Measurements from ENCODE around the gene GPATCH3. TPM values are rescaled to one million over a fixed set of nuclear protein-coding genes. Genes with fewer than 3 reads are reported as not detected.

GPATCH3 gene
- total RNA-seq, 1 experiment from 2014 or later = 20.6 TPM

- Histone ChIP-seq H3K36me3 (ENCODE audit: control insufficient read depth, insufficient read depth, low read length) (no peaks in the 10 kb centered on the region; the same call in 1 of the 2 replicates), H3K4me1 (peaks cover 11% of the 10 kb centered on the region; the same call in 1 of the 2 replicates), H3K4me3 (ENCODE audit: low read depth, low read length) (no peak overlapping the region), H3K27me3 (replicated peaks; ENCODE audit: control insufficient read depth, insufficient read depth, low read length) (no peaks in the 10 kb centered on the region), H3K9me3 (no peaks in the 10 kb centered on the region)
- BruUV-seq (replicated peaks) = no TSS peak
- Mint-ChIP-seq H3K36me3 (ENCODE audit: insufficient read depth, unreplicated experiment) (no peaks in the 10 kb centered on the region), H3K9me3 (ENCODE audit: unreplicated experiment) (no peaks in the 10 kb centered on the region), H3K4me3 (ENCODE audit: unreplicated experiment) (no peak overlapping the region), H3K27ac (ENCODE audit: unreplicated experiment) (no peak overlapping the region), H3K27me3 (ENCODE audit: insufficient read depth, unreplicated experiment) (no peaks in the 10 kb centered on the region), H3K4me1 (ENCODE audit: low read depth, unreplicated experiment) (peaks cover 15% of the 10 kb centered on the region)
- TF ChIP-seq, protein P1, sequence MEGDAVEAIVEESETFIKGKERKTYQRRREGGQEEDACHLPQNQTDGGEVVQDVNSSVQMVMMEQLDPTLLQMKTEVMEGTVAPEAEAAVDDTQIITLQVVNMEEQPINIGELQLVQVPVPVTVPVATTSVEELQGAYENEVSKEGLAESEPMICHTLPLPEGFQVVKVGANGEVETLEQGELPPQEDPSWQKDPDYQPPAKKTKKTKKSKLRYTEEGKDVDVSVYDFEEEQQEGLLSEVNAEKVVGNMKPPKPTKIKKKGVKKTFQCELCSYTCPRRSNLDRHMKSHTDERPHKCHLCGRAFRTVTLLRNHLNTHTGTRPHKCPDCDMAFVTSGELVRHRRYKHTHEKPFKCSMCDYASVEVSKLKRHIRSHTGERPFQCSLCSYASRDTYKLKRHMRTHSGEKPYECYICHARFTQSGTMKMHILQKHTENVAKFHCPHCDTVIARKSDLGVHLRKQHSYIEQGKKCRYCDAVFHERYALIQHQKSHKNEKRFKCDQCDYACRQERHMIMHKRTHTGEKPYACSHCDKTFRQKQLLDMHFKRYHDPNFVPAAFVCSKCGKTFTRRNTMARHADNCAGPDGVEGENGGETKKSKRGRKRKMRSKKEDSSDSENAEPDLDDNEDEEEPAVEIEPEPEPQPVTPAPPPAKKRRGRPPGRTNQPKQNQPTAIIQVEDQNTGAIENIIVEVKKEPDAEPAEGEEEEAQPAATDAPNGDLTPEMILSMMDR (IDR thresholded peaks at IDR 0.05; ENCODE audit: insufficient read depth in 1 of 2, low read depth in 1 of 2, low read length in 1 of 2, severe bottlenecking in 1 of 2, unreplicated experiment in 1 of 2) = no peak
- CTCF ChIA-PET = no interaction called here
- intact Hi-C loops (cut with micrococcal nuclease; ENCODE audit: unreplicated experiment) = no loop called here
- DNase-seq = peak; percentile 21 to 54
- POLR2A ChIA-PET = interaction anchor here (0.5 to 1.0 kb wide), 2 partner anchors 17 to 20 kb away, joined by 3 read pairs; partner anchors contain the start of gene GPN2
These were observed 7.0 kb upstream of the GPATCH3 start for GRCh38 chr1:26907071-26907917.

DNA sequence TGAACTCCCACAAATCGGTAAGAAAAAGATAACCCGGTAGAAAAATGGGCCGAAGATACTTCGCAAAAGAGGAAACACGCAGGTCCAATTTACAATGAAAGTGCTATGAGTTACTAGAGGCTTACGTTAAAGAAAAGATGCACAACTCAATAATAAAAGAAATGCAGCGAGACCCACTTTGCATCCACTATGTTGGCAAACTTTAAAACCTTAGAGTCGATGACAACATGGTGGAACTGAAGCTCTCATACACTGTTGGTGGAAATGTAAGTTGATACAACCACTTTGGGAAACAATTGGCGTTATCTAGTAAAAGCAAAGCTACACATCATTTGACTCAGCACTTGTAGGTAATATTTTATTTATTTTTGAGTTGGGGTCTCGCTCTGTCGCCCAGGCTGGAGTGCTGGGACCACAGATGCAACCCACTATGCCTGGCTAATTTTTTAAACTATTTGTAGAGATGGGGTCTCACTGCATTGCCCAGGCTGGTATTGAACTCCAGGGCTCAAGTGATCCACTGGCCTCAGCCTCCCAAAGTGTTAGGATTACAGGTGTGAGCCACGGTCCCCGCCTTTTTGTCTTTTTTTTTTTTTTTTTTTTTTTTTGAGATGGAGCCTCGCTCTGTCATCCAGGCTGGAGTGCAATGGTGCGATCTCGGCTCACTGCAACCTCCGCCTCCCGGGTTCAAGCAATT is 696 bp upstream of the GPATCH3 start:
- TF ChIP-seq, protein P1 (IDR thresholded peaks at IDR 0.05; ENCODE audit: insufficient read depth in 1 of 2, low read depth in 1 of 2, low read length in 1 of 2, severe bottlenecking in 1 of 2, unreplicated experiment in 1 of 2) = no peak
- no peak for DNase-seq
- Histone ChIP-seq H3K4me3 (ENCODE audit: low read depth, low read length) (peak overlapping the region; percentile 95), H3K4me1 (0 out of 2 replicates have a peak, but pooled peaks cover 5% of the 10 kb centered on the region), H3K9me3 (no peaks in the 10 kb centered on the region), H3K36me3 (ENCODE audit: control insufficient read depth, insufficient read depth, low read length) (no peaks in the 10 kb centered on the region), H3K27me3 (replicated peaks; ENCODE audit: control insufficient read depth, insufficient read depth, low read length) (no peaks in the 10 kb centered on the region)
- H3K4me3 Mint-ChIP-seq (ENCODE audit: unreplicated experiment) = peak overlapping the region; percentile 92
- peaks cover 23% of the 10 kb centered on the region for H3K36me3 Mint-ChIP-seq (ENCODE audit: insufficient read depth, unreplicated experiment)
- no peaks in the 10 kb centered on the region for H3K27me3 Mint-ChIP-seq (ENCODE audit: insufficient read depth, unreplicated experiment)
- peak overlapping the region; percentile 98 for H3K27ac Mint-ChIP-seq (ENCODE audit: unreplicated experiment)
- no peaks in the 10 kb centered on the region for H3K4me1 Mint-ChIP-seq (ENCODE audit: low read depth, unreplicated experiment)
- H3K9me3 Mint-ChIP-seq (ENCODE audit: unreplicated experiment) = no peaks in the 10 kb centered on the region
- intact Hi-C loops (cut with micrococcal nuclease; ENCODE audit: unreplicated experiment) = loop anchor here (1.0 kb wide), 1 partner anchor 13 kb away; no protein-coding TSS in a partner anchor
- TSS peak; percentile 92 for BruUV-seq (replicated peaks)
- CTCF ChIA-PET = interaction anchor here (1.4 to 1.8 kb wide), 3 partner anchors 11 to 14 kb away, joined by 3 to 9 read pairs (median 5); partner anchors contain the start of genes GPN2 and NR0B2
- POLR2A ChIA-PET = interaction anchor here (0.6 to 2.3 kb wide), 9 partner anchors 10 to 254 kb away, joined by 3 to 23 read pairs (median 4); partner anchors contain the start of genes GPN2, NR0B2, NUDC and SLC9A1

GRCh38 chr1:26897351-26897750 is 2.9 kb downstream of the GPATCH3 start:
- Histone ChIP-seq H3K36me3 (ENCODE audit: control insufficient read depth, insufficient read depth, low read length) (no peaks in the 10 kb centered on the region), H3K27me3 (replicated peaks; ENCODE audit: control insufficient read depth, insufficient read depth, low read length) (no peaks in the 10 kb centered on the region), H3K9me3 (no peaks in the 10 kb centered on the region), H3K4me1 (0 out of 2 replicates have a peak, but pooled peaks cover 5% of the 10 kb centered on the region), H3K4me3 (ENCODE audit: low read depth, low read length) (no peak overlapping the region)
- no peaks in the 10 kb centered on the region for H3K4me1 Mint-ChIP-seq (ENCODE audit: low read depth, unreplicated experiment)
- TF ChIP-seq, protein P1 (IDR thresholded peaks at IDR 0.05; ENCODE audit: insufficient read depth in 1 of 2, low read depth in 1 of 2, low read length in 1 of 2, severe bottlenecking in 1 of 2, unreplicated experiment in 1 of 2) = no peak
- BruUV-seq (replicated peaks) = no TSS peak
- no peak for DNase-seq
- no peaks in the 10 kb centered on the region for H3K27me3 Mint-ChIP-seq (ENCODE audit: insufficient read depth, unreplicated experiment)
- H3K4me3 Mint-ChIP-seq (ENCODE audit: unreplicated experiment) = no peak overlapping the region
- POLR2A ChIA-PET = no interaction called here
- peaks cover 42% of the 10 kb centered on the region for H3K36me3 Mint-ChIP-seq (ENCODE audit: insufficient read depth, unreplicated experiment)
- no peak overlapping the region for H3K27ac Mint-ChIP-seq (ENCODE audit: unreplicated experiment)
- CTCF ChIA-PET = no interaction called here
- no peaks in the 10 kb centered on the region for H3K9me3 Mint-ChIP-seq (ENCODE audit: unreplicated experiment)
- intact Hi-C loops (cut with micrococcal nuclease; ENCODE audit: unreplicated experiment) = no loop called here
